Measurements from ENCODE around the gene CCNL2.
A peak's percentile ranks its signal among the peaks of the same experiment; 100 is the strongest.
"Not testable (repeated sequence)": the region's sequence is repeated elsewhere in the genome, so short reads cannot be mapped to it uniquely, and the experiment has no call there.

Gene CCNL2

DNA sequence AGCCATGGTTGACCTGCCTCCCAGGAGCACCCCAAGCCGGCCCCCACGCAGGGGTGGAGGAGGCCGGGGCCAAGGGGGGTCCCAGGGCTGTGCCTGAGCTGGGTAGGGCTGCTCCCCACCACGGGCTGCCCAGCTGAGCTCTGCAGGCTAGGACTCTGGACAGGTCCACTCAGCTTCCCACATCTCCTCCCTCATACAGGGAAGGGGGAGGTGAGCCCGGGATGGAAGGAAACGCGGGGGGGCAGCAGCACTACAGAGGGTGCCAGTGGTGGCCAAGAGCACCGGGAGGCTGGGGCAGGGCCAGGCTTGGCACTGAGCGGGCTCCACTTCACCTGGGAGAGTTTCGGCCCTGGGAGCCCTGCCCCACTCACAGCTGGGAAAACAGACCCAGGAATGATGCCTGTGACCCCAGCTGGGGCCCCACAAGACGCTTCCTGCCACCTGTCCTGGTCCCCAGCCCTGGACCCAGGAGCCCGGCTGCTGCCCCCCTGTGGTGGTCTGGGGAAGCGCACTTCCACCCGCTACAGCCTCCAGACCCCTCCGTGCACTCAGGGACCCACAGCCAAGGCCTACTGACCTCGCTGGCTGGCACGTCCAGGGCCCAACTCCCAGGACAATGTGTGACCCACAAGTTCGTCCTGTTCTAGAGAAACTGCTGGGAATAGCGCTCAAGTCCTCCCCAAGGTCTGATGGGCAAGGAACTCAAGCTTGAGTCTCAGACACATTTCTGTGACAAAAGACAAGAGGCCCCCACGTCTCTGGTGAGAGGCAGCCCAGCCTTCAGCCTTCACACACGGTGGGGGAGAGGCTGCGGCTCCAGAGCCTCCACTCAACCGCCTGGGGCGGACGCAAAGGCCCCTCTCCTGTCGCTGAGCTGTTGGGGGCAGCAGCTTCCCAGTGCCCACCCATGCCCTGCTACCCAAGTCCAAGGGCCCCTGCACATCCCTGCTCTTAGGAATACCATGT lies 27.1 kb downstream of the CCNL2 start:
- peak; percentile 68 for DNase-seq

DNA sequence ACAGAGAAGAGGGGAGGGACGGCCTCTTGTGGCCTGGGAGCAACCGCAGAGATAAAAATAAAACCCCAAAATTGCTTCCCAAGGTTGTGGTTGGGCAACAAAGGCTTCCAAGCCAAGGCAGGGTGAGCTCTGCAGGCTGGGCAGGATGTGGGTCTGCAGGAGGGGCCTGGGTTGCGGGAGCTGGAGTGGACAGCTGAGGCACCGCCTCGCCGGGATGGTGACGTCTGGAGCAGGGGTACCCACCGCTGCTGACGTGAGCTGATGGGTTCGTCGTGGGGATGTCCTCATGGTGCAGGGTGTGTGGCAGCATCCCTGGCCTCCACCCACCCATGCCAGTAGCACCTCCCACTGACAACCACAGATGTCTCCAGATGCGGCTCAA lies 27.8 kb downstream of the CCNL2 start:
- no peak for DNase-seq

DNA sequence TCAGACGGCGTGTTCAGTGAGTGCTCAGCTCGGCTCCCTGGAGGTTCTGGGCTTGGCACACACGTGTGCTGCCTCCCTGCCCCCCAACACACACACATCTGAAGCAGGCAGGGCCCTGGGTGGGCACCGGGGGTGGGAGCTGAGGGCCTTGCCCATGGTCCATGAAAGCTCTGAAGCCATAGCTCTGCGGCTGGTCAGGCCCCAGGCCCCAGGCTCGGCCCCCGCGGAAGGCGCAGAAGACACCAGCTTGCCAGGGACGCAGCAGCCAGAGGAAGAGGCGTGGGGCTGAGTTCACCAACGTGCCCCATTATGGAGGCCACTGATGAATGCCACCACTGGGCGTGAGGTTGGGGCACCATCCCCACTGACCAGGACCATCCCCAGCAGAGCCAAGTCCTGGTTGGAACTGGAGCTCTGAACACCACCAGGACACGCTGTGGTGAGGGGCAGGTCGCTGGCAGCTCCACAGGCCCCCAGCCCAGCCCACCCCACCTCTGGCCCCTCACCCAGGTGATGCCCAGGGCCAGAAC lies 28.3 kb downstream of the CCNL2 start:
- no peak for DNase-seq

DNA sequence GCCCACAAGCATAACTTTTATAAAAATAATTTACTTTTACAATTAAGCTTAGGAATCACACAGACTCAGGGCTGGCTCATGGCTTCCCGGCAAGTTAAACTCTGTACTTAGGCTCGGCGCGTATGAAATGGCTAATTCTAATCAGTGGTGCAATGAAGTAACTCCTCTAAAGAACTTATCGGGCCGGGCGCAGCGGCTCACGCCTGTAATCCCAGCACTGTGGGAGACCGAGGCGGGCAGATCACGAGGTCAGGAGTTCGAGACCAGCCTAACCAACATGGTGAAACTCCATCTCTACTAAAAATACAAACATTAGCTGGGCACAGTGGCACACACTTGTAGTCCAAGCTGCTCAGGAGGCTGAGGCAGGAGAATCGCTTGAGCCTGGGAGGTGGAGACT lies 29.0 kb downstream of the CCNL2 start:
- not testable (repeated sequence) for DNase-seq

DNA sequence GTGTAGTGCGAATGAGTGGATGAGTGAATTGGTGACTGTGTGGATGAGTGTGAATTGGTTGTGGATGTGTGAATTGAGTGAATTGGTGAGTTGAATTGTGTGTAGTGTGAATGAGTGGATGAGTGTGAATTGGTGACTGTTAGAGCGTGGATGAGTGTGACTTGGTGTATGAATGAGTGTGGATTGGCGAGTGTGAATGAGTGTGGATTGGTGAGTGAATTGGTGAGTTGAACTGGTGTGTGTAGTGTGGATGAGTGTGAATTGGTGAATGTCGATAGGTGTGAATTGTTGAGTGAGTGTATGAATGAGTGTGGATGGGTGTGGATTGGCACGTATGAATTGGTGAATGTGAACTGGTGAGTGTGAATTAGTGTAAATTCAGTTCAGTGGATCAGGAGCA lies 31.8 kb downstream of the CCNL2 start:
- no peak for DNase-seq

DNA sequence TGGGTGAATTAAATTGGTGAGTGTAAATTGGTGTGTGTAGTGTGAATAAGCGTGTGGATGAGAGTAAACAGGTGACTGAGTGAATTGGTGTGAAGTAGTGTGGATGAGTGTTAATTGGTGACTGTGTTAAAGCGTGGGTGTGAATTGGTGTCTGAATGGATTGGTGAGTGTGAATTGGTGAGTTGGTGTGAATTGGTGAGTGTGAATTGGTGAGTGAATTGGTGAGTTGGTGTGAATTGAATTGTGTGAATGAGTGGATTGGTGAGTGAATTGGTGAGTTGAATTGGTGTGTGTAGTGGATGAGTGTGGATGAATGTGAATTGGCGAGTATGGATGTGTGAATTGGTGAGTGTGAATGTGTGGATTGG lies 32.5 kb downstream of the CCNL2 start:
- no peak for DNase-seq

DNA sequence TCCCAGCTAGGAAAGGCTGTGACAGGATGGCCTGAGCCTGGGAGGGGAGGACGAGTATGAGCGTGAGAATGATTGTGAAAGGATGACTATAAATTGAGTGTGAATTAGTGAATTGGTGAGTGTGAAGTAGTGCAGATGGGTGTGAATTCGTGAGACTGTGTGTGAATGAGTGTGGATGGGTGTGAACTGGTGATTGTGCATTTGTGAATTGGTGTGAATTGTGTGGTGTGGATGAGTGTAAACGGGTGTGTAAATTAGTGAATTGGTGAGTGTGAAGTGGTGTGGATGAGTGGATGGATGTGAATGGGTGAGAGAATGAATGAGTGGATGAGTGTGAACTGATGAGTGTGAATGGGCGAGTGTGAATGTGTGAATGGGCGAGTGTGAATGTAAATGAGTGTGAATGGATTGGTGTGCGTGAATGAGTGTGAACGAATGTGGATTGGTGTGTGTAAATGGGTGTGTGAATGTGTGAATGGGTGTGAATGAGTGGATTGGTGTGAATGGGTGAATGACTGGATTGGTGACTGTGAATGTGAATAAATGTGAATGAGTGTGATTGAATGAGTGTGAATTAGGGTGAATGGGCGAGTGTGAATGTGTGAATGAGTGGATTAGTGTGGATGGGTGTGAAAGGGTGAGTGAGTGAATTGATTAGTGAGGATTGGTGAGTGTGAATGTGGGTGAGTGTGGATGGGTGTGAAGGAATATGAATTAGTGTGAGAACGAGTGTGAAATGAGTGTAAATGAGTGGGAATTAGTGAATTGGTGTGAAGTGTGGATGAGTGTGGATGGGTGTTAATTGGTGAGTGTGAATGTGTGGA lies 33.0 kb downstream of the CCNL2 start:
- DNase-seq = no peak

DNA sequence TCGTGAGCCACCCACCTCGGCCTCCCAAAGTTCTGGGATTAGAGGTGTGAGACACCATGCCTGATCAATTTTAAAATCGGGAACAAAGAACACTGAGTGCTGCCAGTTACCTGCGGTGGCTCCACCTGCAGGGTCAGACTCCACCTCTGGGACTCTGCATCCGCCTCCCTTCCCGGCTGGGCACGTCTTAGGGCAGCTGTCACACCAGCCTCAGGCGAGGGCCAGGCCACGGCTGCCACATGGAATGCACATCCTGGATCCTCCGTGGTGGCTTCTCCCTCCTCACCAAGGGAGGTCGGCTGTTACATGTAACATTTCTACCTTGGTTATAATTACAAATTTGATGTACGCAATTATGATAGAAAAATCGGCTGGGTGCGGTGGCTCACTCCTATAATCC lies 34.9 kb downstream of the CCNL2 start:
- no peak for DNase-seq

DNA sequence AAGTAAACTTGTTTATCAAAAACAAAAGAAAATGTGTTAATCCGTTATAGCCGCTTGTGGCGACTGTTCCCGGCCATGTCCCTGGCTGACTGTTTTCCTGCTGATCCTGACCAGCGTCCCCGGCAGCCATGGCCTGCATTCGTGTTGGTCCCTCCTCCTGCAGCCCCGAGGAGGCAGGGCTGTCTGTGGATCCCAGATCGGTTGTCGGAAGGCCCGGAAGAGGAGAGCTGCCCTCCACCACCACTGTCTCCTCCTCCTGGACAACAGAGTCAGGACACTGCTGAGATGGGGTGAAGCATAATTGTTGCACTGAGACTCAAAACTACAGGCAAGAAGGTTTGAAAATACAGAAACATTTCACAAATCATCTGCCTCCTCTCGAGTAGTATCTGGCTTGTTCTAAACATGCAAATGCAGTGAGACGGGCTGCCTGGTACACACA lies 37.1 kb downstream of the CCNL2 start:
- DNase-seq = no peak

DNA sequence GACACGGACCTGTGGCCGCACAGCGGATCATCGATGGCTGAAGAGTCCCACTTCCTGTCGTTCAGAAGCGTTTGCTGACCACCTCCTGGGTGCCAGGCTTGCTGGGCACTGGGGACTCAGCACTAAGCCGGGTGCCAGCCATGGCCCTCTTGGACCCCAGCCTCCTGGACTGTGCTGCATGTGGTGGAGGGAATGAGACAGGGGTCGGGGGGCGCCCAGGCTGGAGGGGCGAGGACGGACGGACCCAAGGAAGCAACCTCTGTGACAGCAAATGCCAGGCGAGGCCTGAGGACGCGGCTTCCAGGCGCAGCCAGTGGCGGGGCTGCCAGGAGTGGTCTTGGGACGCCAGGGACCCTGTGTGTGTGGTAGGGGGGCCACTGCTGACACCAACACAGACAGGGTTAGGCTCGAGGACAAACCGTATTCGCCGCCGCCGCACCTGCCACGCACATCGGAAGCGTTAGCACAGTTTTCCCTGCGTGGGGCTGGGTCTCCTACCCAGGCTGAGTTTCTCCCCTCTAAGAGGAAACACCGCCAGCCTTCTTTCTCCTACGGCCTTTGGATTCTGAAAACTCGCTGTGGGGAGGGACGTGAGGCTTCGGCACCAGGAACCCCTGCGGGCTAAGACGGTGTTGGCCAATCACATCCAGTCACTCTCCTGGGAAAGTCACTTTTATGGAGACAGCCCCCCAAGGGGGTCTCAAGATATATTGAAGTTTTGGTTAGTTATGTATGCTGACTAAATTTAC lies 37.7 kb downstream of the CCNL2 start:
- DNase-seq = no peak

DNA sequence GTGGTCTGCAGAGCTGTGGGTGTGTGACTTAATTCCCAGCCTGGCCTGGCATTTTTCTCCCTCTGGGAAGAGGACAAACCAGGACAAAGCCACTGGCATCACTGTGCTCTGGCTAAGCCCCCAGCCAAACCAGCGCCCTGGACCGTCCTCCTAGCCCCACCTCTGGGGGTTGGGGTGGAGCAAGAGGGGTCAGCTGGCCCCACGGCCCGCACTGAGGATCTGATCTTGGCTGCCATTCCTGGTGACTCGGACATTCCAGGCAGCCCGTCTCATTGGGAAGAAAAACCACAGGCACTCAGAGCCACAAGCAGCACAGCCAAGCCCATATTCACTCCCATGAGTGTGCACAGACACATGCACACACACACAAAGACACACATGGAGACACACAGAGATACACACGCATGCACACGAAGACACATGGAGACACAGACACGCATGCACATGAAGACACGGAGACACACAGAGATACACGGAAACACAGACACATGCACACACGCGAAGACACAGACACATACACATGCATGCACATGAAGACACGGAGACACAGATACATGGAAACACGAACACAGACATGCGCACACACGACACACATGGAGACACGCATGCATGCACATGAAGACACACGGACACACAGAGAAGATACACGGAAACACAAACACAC lies 38.5 kb downstream of the CCNL2 start:
- no peak for DNase-seq

DNA sequence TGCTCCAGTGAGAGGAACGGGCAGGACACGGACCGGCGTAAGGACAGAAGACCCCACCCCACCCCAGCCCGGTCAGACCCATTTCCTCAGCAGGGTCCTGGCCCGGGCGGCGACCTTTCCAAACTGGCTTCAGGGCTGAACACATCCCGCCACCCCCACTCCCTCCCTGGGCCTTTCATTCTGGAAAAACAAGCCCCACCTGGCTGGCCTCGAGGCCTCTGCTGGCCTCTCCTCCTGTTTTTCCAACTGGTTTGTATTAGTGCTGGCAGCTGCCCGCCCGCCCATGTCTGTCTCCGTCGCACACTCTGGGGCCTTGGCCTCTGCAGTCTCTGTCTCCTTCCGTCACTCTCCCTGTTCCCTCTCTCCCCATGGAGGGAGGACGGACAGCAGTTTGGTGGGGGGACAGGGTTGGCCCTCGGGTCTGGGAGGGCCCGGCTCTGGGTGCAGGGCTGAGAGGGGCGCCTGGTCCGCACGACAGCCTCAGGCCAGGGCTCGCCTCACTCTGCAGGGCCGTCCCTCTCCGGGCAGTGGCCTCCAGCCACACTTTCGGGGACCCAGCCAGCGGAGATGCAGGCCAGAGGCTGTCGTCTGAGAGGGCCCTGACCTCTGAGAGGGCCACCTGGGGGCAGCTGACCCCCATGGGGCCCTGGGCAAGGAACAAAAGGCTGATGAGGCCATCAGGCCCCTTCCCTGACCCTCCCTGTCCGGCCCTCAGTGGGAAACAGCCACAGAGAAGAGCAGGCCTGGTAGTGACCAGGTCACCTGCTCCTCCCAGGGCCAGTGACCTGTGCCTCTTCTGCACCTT lies 39.3 kb downstream of the CCNL2 start:
- DNase-seq = no peak

DNA sequence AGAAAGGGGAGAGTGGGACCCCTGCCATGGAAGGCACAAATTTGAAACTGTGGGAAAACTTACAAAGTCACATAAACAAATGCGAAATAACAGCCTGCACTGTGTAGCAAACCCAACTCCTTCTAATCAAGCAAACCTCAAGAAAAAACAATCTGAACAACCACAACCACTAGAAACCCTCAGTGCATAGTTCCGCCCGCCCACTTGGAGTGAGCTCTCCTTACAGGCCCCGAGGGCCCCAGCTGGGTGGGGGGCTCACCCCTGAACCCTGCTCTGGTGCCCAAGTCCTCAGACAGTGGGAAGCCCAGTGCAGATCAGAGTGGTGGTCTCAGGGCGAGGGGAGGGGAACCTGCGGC lies 39.8 kb downstream of the CCNL2 start:
- no peak for DNase-seq

DNA sequence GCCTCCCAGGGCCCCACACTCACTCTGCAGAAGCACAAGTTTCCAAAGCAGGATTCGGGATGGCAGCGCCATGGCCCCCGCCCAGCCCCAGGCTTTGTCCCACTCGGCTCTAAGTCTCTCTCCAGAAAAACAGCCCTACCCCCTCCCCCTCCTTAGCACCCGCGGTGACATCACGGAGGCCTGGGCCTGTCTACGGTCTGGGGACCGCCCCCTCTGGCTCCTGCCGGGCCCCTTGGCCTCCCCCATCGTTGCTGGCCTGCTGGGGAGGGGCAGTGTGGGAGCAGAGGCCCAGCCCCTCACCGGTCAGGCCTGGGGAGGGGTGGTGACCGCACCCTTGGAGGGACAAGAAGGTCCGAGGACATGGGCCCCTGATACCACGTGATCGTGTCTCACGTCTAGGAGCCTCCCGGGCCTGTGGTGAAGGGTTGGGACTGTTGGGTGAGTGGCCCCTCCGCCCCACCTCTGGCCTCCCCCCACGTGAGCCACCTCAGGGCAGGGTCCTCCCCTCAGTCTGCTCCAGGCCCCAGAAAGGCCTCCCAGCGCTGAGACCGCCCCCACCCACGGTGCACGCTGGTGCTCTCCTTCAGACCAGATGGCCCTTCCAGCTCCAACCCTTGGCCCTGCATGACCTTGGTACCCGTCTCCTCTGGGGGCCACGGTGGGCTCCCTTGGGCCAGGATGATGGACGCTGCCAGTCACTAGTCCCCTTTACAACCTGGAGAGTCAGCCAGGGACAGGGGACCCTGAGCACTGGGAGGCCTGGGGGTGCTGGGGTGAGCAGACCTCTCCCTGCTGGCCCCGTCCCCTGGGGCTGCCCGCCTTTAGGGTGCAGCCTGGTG lies 40.5 kb downstream of the CCNL2 start, which contains the start of gene MXRA8:
MXRA8 (minus strand) TSS at position 123 of the 839 bp plus-strand sequence; CDS start at position 72, 51 bp downstream.
- DNase-seq = no peak

DNA sequence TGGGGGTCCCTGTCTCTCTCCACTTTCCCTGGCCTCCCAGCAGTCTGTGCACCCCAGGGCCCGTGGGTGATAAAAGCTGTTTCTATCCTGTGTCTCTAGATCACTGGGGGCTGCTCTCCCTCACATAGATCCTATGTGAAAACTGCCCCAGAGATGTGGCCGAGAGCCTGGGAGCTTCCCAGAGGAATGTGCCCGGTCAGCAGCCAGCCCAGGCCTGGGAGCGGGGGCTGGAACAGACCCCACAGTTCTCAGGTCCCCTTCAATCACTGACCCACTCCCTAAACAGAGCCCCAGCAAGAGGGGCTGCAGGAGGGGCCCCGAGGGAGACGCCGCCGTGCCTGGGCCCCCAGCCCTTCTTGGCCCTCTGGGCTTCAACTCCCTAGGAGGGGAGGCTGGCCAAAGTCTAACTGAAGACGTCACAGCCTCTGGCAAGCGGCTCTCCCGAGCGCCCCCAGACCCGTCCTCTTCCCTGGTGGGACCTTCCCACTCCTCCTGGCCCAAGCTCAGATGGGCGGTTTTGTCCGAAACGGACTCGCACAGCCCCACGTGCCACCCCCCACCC lies 41.2 kb downstream of the CCNL2 start:
- no peak for DNase-seq

DNA sequence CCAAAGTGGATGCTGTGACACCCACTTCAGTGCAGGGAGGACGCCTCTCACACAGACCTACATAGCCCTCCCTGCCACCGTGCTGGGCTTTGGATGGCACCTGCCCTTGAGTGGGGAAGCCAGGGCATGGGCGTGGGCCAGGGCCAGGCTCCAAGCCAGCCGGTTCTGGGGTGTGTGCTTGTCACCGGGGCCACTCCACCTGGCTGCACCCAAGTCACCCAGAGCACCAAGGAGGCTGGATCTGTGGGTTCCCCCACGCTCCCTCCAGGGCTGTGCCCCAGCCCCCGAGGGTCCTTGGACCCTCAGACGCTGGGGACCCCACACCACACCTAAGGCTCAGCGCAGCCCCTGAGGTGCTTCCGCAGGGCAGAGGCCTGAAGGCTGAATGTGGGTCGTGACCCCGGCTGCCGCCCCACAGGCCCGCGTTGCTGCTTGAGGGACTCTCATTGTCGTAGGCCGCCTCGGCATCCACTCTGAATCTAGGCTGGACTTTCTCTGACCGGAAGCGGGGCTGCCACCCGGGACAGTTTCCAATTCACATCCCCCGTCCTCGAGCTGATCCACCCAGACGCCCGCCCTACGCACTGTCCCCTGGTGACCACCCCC lies 42.2 kb downstream of the CCNL2 start:
- no peak for DNase-seq

DNA sequence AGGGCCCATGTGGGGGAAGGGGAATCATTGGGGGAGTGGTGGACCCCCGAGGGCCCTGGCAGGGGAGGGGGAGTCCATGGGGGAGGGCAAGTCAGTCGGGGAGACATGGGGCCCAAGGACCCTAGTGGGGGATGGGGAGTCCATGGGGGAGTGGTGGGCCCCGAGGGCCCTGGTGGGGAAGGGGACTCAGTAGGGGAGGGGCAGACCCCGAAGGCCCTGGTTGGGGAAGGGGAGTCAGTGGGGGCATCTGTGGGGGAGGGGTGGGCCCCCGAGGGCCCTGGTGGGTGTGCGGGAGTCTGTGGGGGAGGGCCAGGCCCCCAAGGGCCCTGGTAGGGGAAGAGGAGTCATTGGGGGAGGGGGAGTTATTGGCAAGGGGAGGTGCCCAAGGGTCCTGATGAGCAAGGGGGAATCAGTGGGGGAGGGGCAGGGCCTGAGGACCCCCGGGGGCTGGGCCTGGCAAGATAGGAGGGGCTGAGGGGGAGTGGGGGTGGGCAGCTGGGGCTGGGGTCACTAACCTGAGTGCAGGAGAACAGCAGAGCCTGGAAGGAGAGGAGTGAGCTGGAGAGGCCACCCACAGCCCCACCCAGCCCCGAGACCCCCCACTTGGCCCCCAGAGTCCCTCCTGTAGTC lies 42.9 kb downstream of the CCNL2 start:
- no peak for DNase-seq

DNA sequence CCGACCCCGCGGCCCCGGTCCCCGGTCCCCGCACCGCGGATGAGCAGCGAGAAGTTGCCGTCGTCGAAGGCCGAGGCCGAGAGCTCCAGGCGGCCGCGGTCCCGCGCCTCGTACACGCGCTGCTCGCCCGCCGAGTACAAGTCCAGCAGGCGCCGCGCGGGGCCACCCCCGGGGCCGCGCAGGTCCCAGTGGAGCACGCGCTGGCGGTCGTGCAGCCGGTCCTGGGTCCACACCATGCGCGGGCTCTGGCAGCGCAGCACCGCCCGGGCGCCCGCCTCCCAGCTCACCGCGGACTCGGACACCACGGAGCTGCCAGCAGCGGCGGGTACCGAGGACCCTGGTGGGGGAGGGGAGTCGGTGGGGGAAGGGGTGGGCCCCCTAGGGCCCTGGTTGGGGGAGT lies 43.7 kb downstream of the CCNL2 start:
- peak; percentile 23 for DNase-seq

Data from suppressor macrophage treated with lipopolysaccharide for 4 hours (primary cell).